Keratinocyte (primary cell): Measurements from ENCODE around the gene CFL1. TPM values are rescaled to one million over a fixed set of nuclear protein-coding genes. Genes with fewer than 3 reads are reported as not detected.
A peak's percentile ranks its signal among the peaks of the same experiment; 100 is the strongest.

ENCODE experiments used
- DNase-seq: peaks from one replicate; pipeline ENCODE4 v3.0.0-alpha.2; 2011; ENCODE audit warnings: low read depth, missing footprints, low spot score
- FAIRE-seq: peaks from 2 replicates; lab custom pipeline; 2011; peaks lifted over from hg19 to GRCh38; lab: Jason Lieb, UNC
- H2AFZ ChIP-seq: 2 replicates; pipeline ENCODE4 v1.6.0; 2012; ENCODE audit warnings: low read length, control low read depth, inconsistent platforms; ENCODE audit not compliant: control insufficient read depth
- H3K27ac ChIP-seq: 2 replicates; pipeline ENCODE4 v1.5.1; 2011; ENCODE audit warnings: low read length; ENCODE audit not compliant: control insufficient read depth, insufficient read depth
- H3K27me3 ChIP-seq: 3 replicates; pipeline ENCODE4 v1.6.0; 2011; ENCODE audit warnings: low read length; ENCODE audit not compliant: control insufficient read depth, insufficient read depth; ENCODE audit errors: extremely low read depth
- H3K36me3 ChIP-seq, 2 experiments: 2 replicates in 1 of 2; 3 replicates in 1 of 2; pipeline ENCODE4 v1.5.1; 2011; ENCODE audit warnings: low read length in 2 of 2, mild to moderate bottlenecking in 1 of 2; ENCODE audit not compliant: control insufficient read depth in 2 of 2, insufficient read depth in 2 of 2; ENCODE audit errors: extremely low read depth in 1 of 2
- H3K4me1 ChIP-seq: 3 replicates; pipeline ENCODE4 v1.5.1; 2011; ENCODE audit warnings: low read length; ENCODE audit not compliant: control insufficient read depth, insufficient read depth; ENCODE audit errors: extremely low read depth
- H3K4me2 ChIP-seq: 3 replicates; pipeline ENCODE4 v1.6.0; 2011; ENCODE audit warnings: low read depth, low read length; ENCODE audit not compliant: control insufficient read depth, insufficient read depth; ENCODE audit errors: extremely low read depth
- H3K4me3 ChIP-seq, 3 experiments: fragments of 200-600 bp in 1 of 3; sonication (generic) in 1 of 3; 2 replicates in 2 of 3; 3 replicates in 1 of 3; pipeline ENCODE4 v1.5.1; 2011 to 2016; ENCODE audit warnings: low read length in 3 of 3, mild to moderate bottlenecking in 3 of 3, control low read depth in 2 of 3, inconsistent platforms in 1 of 3, low read depth in 1 of 3, mixed read lengths in 1 of 3, mixed run types in 1 of 3, moderate library complexity in 1 of 3; ENCODE audit not compliant: control insufficient read depth in 2 of 3, insufficient read depth in 2 of 3; ENCODE audit errors: extremely low read depth in 1 of 3
- H3K79me2 ChIP-seq: 2 replicates; pipeline ENCODE4 v1.6.0; 2012; ENCODE audit warnings: low read length; ENCODE audit not compliant: control insufficient read depth, insufficient read depth
- H3K9ac ChIP-seq: 3 replicates; pipeline ENCODE4 v1.6.0; 2011; ENCODE audit warnings: low read length; ENCODE audit not compliant: control insufficient read depth, insufficient read depth; ENCODE audit errors: extremely low read depth
- H3K9me1 ChIP-seq: 3 replicates; pipeline ENCODE4 v1.6.0; 2011; ENCODE audit warnings: low read length; ENCODE audit not compliant: control insufficient read depth, insufficient read depth; ENCODE audit errors: extremely low read depth
- H3K9me3 ChIP-seq: 2 replicates; pipeline ENCODE4 v1.5.1; 2012; ENCODE audit warnings: low read depth, low read length; ENCODE audit not compliant: control insufficient read depth
- H4K20me1 ChIP-seq: 3 replicates; pipeline ENCODE4 v1.6.0; 2011; ENCODE audit warnings: low read length; ENCODE audit not compliant: control insufficient read depth, insufficient read depth; ENCODE audit errors: extremely low read depth
- CTCF ChIP-seq, 3 experiments: IDR thresholded peaks in 1 of 3; conservative IDR thresholded peaks in 1 of 3; optimal IDR thresholded peaks in 1 of 3; 2 replicates in 2 of 3; 3 replicates in 1 of 3; pipeline versions ENCODE3 to v1.5.1; 2011; ENCODE audit warnings: low read length in 3 of 3, mild to moderate bottlenecking in 3 of 3, moderate library complexity in 2 of 3, control low read depth in 1 of 3, inconsistent platforms in 1 of 3; ENCODE audit not compliant: insufficient read depth in 2 of 3; ENCODE audit errors: extremely low read depth in 1 of 3
- EZH2 ChIP-seq: IDR thresholded peaks from one replicate; pipeline ENCODE4 v1.6.1; 2012; ENCODE audit warnings: inconsistent platforms, mild to moderate bottlenecking, low read length, moderate library complexity
- dilution Hi-C: fragments of 300-500 bp; cut with MboI; formaldehyde crosslinking; loops from one replicate; pipeline ENCODE4 v1.7.0; 2020; ENCODE audit warnings: low sequenced_read_pairs; ENCODE audit not compliant: extremely low pct_ligation_motif_present
- polyA plus RNA-seq, 5 experiments: library from polyadenylated mRNA; depleted of rRNA in 3 of 5; stranded (reverse) in 3 of 5; stranded (forward) in 1 of 5; unstranded in 1 of 5; fragments of >200 nt; gene quantifications; 1 replicate in 1 of 5; 2 replicates in 3 of 5; 3 replicates in 1 of 5; pipeline versions ENCODE4 v1.2.1 to v1.2.3, GENCODE V29; 2011 to 2012; ENCODE audit warnings: missing spikeins in 2 of 5, low read depth in 1 of 5, low replicate concordance in 1 of 5

Gene CFL1
- polyA plus RNA-seq, 1 donor (not counting 4 experiments of a cell fraction or from before 2014, with no cell fraction given): 1,236 TPM

DNA sequence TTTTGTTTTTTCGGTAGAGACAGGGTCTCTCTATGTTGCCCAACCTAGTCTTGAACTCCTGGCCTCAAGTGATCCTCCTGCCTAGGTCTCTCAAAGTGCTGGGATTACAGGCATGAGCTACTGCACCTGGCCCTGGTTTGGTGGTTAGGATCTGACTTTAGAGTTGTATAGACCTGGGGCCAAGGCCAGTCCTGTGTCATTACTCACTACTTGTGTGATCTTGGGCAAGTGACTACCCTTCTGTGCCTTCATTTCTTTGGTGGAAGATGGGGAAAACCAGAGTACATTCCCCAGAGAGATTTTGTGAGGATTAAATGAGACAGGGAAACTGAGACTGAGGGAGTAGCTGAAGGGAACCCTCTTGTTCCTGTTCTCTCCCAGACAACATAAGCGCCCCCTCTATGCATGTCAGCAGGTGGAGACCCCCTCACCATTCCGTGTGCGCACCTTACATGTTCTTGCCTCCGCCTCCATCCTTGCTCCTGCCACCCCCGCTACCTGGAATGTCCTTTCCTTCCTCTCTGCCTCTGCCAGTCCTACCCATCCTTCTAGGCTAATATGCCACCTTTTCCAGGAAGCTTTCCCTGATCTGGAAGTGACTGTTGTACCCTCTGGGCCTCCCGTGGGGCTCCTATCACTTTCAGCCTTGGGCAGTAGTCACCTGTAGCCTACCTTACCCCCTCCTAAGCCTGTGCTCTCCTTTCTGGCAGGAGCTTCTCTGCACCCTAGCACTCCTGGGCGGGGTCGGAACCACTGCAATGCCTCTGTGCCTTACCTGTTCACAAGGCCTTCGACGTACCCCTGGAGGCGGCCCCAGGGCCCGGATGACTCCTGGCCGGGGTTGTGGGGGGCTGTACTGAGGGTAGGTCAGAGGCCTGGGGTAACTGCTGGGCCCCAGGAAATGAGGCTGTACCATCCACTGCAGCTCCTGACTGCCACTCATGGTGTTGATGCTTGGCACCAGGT is 38.3 kb upstream of the CFL1 start:
- Histone ChIP-seq H3K4me3 (peak overlapping the region; percentile 94 to 99 (median 97)), H2AFZ (no peak overlapping the region)

GRCh38 chr11:65895482-65895981 is 37.6 kb upstream of the CFL1 start:
- H4K20me1 ChIP-seq: peaks cover 48% of the 10 kb centered on the region
- H3K79me2 ChIP-seq: peaks cover 68% of the 10 kb centered on the region
- H3K9me3 ChIP-seq: no peaks in the 10 kb centered on the region
- no peak overlapping the region for H2AFZ ChIP-seq
- no peak for FAIRE-seq
- peak overlapping the region in 1 of 3 experiments; percentile 3 for H3K4me3 ChIP-seq
- peaks cover 57% of the 10 kb centered on the region for H3K4me1 ChIP-seq
- H3K27ac ChIP-seq: peak overlapping the region; percentile 98
- peak overlapping the region; percentile 99 for H3K9ac ChIP-seq
- H3K4me2 ChIP-seq: peak overlapping the region; percentile 100
- TF ChIP-seq EZH2 (no peak), CTCF (optimal IDR thresholded peaks at IDR 0.05 in 1 of 3, IDR thresholded peaks at IDR 0.05 in 1 of 3, conservative IDR thresholded peaks at IDR 0.05 in 1 of 3; ENCODE audit: extremely low read depth in 1 of 3, insufficient read depth in 2 of 3, low read length in 3 of 3) (no peak)
- H3K9me1 ChIP-seq: peaks cover 2% of the 10 kb centered on the region
- no peak for DNase-seq
- peaks cover 24 to 58% of the 10 kb centered on the region in 2 experiments for H3K36me3 ChIP-seq
- no peaks in the 10 kb centered on the region for H3K27me3 ChIP-seq
- dilution Hi-C loops: no loop called here

More for the DNA sequence above, 38.3 kb upstream of the CFL1 start:
- no peaks in the 10 kb centered on the region for H3K9me3 ChIP-seq
- dilution Hi-C loops: no loop called here
- no peak for FAIRE-seq
- TF ChIP-seq CTCF (optimal IDR thresholded peaks at IDR 0.05 in 1 of 3, IDR thresholded peaks at IDR 0.05 in 1 of 3, conservative IDR thresholded peaks at IDR 0.05 in 1 of 3; ENCODE audit: extremely low read depth in 1 of 3, insufficient read depth in 2 of 3, low read length in 3 of 3): no peak
- no peak for TF ChIP-seq EZH2
- H3K4me1 ChIP-seq: peaks cover 65% of the 10 kb centered on the region
- H3K9ac ChIP-seq: peak overlapping the region; percentile 99
- no peak for DNase-seq
- H3K4me2 ChIP-seq: peak overlapping the region; percentile 100
- peaks cover 2% of the 10 kb centered on the region for H3K9me1 ChIP-seq
- peaks cover 24 to 58% of the 10 kb centered on the region in 2 experiments for H3K36me3 ChIP-seq
- H3K27me3 ChIP-seq: no peaks in the 10 kb centered on the region
- H3K27ac ChIP-seq: peak overlapping the region; percentile 98
- H4K20me1 ChIP-seq: peaks cover 46% of the 10 kb centered on the region
- peaks cover 74% of the 10 kb centered on the region for H3K79me2 ChIP-seq
